HFF-Myc (cell line): Measurements from ENCODE around the gene NOSTRIN.
"Not testable (repeated sequence)": the region's sequence is repeated elsewhere in the genome, so short reads cannot be mapped to it uniquely, and the experiment has no call there.

Experiments used
- DNase-seq: peaks from one replicate; pipeline ENCODE4 v3.0.0-alpha.2; 2011; ENCODE audit warnings: low read depth; ENCODE audit errors: extremely low read depth
- H3K4me3 ChIP-seq: replicated peaks from 2 replicates; pipeline ENCODE4 v1.5.1; 2011; ENCODE audit warnings: low read depth, mild to moderate bottlenecking, control low read depth, low read length
- CTCF ChIP-seq: IDR thresholded peaks from 2 replicates; pipeline ENCODE4 v1.5.1; 2012; ENCODE audit warnings: mild to moderate bottlenecking, low read depth, low read length, control low read depth; ENCODE audit errors: missing control alignments

NOSTRIN gene

DNA sequence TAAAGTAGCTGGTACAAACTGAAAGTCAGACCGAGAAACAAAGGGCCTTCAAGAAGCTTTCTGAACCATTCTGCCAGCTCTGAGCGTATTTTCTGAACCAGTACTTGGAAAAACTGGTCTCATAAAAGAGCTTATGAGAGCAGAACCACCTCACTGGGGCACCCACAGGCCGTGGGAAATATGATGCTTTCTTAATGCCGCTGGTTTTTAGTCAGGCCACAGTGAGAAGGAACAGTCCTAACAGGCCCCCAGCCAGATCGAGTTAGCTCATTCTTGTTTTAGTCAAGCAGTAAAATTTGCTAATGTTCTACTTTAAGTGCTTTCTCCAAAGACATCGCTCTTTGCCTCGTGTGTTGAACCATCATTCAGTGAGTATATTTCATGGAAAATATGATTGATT, 12.7 kb upstream of the NOSTRIN start:
- no peak overlapping the region for H3K4me3 ChIP-seq
- no peak for TF ChIP-seq CTCF
- DNase-seq: no peak

DNA sequence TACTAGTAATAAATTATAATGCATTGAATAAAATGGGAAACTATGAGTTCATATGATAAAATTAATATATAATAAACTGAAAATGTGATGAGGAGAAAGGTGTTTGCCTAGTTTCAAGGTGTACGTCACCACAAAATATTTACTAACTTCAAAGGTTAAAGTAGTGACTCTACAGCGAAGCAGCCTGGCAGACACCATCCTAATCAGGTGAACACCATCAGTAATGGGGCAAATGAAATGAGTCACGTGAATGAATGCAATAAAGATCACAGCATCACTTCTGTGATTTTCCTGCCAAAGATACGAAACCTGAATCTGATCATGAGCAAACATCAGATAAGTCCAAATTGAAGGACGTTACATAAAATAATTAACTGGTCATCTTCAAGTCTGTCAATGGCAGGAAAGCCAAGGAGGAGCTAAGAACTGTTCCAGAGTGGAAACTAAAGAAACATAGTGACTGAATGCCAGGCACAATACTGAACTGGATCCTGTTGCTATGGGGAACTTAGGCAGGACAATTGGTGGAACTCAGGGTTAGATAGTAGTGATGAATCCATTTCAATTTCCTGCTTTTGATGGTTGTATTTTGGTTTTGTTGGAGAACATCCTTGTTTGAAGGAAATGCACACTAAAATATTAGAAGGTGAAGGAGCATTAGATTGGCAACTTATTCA, 12.1 kb upstream of the NOSTRIN start:
- no peak for DNase-seq
- no peak for TF ChIP-seq CTCF
- no peak overlapping the region for H3K4me3 ChIP-seq

GRCh38 chr2:168791140-168791539, 11.3 kb upstream of the NOSTRIN start:
- DNase-seq, H3K4me3 ChIP-seq: not testable (repeated sequence)

- no peak for TF ChIP-seq CTCF
- no peak overlapping the region for H3K4me3 ChIP-seq
These were observed 8.8 kb upstream of the NOSTRIN start for GRCh38 chr2:168793596-168793995.

GRCh38 chr2:168794968-168795367, 7.5 kb upstream of the NOSTRIN start:
- TF ChIP-seq CTCF: no peak
- H3K4me3 ChIP-seq: no peak overlapping the region
- DNase-seq: no peak

More at GRCh38 chr2:168793596-168793995, 8.8 kb upstream of the NOSTRIN start:
- DNase-seq: no peak

- TF ChIP-seq CTCF: no peak
- H3K4me3 ChIP-seq: no peak overlapping the region
- no peak for DNase-seq
These were observed 6.3 kb upstream of the NOSTRIN start for GRCh38 chr2:168796090-168796577.

- H3K4me3 ChIP-seq: no peak overlapping the region
- no peak for DNase-seq
- no peak for TF ChIP-seq CTCF
These were observed 5.7 kb upstream of the NOSTRIN start for GRCh38 chr2:168796583-168797285.
